Left renal cortex interstitium (tissue), 4 donors: ENCODE results near the gene GIGYF1. TPM values are rescaled to one million over a fixed set of nuclear protein-coding genes. Genes with fewer than 3 reads are reported as not detected.

Experiments used
- DNase-seq, 4 donors: peaks; one replicate each; pipeline ENCODE4 v3.0.0-alpha.2; 2013; ENCODE audit warnings: low read depth in 4 of 4, low spot score in 2 of 4, missing footprints in 1 of 4
- polyA plus RNA-seq, 4 donors: library from polyadenylated mRNA; unstranded; fragments of 120-200 nt; gene quantifications; one replicate each; pipeline ENCODE4 v1.2.1, GENCODE V29; 2013; ENCODE audit not compliant: insufficient read length in 4 of 4

GIGYF1 gene
- polyA plus RNA-seq, 4 donors, result 25.7 to 70.4 (median 48.9) TPM

DNA sequence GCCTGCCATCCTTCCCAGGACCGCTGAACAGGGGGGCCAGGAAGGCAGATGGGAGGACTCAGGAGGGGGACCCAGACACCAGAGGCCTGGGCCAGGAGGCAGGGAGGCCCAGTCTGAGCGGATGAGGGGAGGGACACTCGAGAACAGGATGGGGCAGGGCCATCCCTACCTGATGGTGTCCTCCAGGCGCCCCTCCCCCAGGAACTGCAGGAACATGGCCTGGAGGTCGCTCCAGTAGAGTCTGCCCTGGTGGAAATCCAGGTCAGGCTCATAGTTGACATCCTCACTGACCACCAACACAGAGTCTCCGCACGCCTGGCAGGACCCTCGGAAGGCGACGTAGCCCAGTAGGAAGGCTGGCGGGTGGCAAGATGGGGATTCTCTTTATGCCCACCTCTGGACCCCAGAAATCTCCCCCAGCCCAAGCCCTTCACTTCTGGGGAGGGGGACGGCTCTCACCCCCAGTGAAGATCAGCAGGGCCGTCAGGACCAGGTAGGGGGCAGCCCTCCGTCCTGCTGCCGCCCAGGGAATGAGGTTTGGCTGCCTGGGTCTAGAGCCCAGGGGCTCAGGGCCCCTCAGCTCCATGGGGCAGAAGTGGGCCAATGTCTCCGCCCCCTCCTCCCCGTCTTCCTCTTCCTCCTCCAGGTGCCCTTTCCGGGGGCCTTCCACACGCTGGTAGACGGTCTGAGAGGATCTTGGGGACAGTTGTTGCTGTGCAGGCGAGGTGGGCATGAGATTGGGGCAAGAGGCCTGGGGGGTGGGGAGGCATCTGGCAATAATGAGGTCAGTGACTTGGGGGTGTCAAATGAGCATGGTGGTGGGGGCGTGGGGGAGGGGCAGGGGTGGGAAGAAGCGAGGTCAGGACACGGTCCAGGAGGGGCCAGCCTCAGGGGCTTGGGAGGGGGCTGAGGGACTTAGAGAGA lies 53.3 kb downstream of the GIGYF1 start:
- DNase-seq, result no peak

DNA sequence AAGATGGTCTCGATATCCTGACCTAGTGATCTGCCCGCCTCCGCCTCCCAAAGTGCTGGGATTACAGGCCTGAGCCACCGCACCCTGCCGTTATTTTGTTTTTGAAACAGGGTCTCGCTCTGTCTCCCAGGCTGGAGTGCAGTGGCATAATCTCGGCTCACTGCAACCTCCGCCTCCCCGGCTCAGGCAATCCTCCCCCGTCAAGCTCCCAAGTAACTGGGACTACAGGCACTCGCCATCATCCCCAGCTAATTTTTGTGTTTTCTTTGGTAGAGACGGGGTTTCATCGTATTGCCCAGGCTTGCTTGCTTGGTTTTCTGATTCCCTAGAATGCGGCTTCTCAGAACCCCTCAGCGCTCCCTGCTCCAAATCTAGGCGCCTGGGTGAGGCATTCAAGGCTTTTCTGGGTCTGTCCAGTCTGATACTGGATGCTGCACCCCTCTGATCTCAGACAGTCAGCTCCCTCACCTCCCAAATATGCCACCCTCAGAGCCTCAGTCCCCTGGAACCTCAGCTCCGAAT lies 54.0 kb downstream of the GIGYF1 start:
- DNase-seq, result no peak

- no peak for DNase-seq
Measured at GRCh38 chr7:100632951-100633717, 60.9 kb downstream of the GIGYF1 start.

DNA sequence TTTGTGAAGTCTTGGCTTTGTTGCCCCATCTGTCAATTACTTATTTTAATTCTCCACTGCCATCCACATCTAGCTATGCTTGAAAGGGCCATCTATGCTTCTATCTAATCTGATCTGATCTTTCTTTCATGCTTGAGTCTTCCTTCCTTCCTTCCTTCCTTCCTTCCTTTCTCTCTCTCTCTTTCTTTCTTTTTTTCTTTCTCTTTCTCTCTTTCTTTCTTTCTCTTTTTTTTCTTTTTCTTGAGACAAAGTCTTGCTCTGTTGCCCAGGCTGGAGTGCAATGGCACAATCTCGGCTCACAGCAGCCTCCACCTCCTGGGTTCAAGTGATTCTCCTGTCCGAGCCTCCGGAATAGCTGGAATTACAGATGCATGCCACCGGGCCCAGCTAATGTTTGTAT lies 64.0 kb downstream of the GIGYF1 start:
- no peak for DNase-seq

Other genes starting within 250 kb of the GIGYF1 start
- 1 to 10 TPM in 2 of 4 donors, under 1 TPM in 2; 0.75 to 3.4 (median 1.3) TPM for gene SPACDR, start 230.0 kb downstream of the GIGYF1 start, polyA plus RNA-seq
- 10 to 100 TPM; 32.3 to 61.0 (median 48.2) TPM for gene TSC22D4, start 215.0 kb downstream of the GIGYF1 start, polyA plus RNA-seq
- gene NYAP1, start 210.3 kb downstream of the GIGYF1 start, polyA plus RNA-seq, result 1 to 10 TPM; 1.8 to 3.7 (median 2.5) TPM
- gene AGFG2, start 155.0 kb downstream of the GIGYF1 start, polyA plus RNA-seq, result 10 to 100 TPM; 10.8 to 17.7 (median 14.3) TPM
- 10 to 100 TPM in 1 of 4 donors, 1 to 10 TPM in 3; 1.3 to 11.0 (median 4.6) TPM for gene SAP25, start 120.3 kb downstream of the GIGYF1 start, polyA plus RNA-seq
- gene LRCH4, start 108.1 kb downstream of the GIGYF1 start, polyA plus RNA-seq, result 10 to 100 TPM; 25.9 to 55.9 (median 47.4) TPM
- 1 to 10 TPM; 1.6 to 3.2 (median 2.5) TPM for gene FBXO24, start 107.9 kb downstream of the GIGYF1 start, polyA plus RNA-seq
- 100 to 1,000 TPM in 3 of 4 donors, 10 to 100 TPM in 1; 97.8 to 184 (median 137) TPM for gene PCOLCE, start 91.9 kb downstream of the GIGYF1 start, polyA plus RNA-seq
- gene MOSPD3, start 81.7 kb downstream of the GIGYF1 start, polyA plus RNA-seq, result 10 to 100 TPM; 22.9 to 35.8 (median 29.9) TPM
- gene TFR2, start 52.7 kb downstream of the GIGYF1 start, polyA plus RNA-seq, result 1 to 10 TPM in 2 of 4 donors, under 1 TPM in 2; 0.70 to 2.4 (median 1.1) TPM
- gene ACTL6B, start 37.8 kb downstream of the GIGYF1 start, polyA plus RNA-seq, result under 1 TPM in 1 of 4 donors, not detected in 3; 0.17 TPM
- 100 to 1,000 TPM; 177 to 240 (median 204) TPM for gene GNB2, start 20.5 kb downstream of the GIGYF1 start, polyA plus RNA-seq
- gene POP7, start 11.9 kb upstream of the GIGYF1 start, polyA plus RNA-seq, result 10 to 100 TPM; 22.9 to 40.8 (median 26.9) TPM
- gene EPO, start 26.2 kb upstream of the GIGYF1 start, polyA plus RNA-seq, result under 1 TPM in 3 of 4 donors, not detected in 1; 0.10 to 0.17 (median 0.12) TPM
- under 1 TPM in 3 of 4 donors, not detected in 1; 0.03 to 0.05 (median 0.04) TPM for gene ZAN, start 39.3 kb upstream of the GIGYF1 start, polyA plus RNA-seq
- gene EPHB4, start 133.3 kb upstream of the GIGYF1 start, polyA plus RNA-seq, result 10 to 100 TPM; 83.9 to 98.8 (median 90.8) TPM
- 10 to 100 TPM; 18.6 to 42.2 (median 31.9) TPM for gene SLC12A9, start 158.5 kb upstream of the GIGYF1 start, polyA plus RNA-seq
- gene TRIP6, start 173.1 kb upstream of the GIGYF1 start, polyA plus RNA-seq, result 100 to 1,000 TPM in 1 of 4 donors, 10 to 100 TPM in 3; 67.7 to 108 (median 89.7) TPM
- 100 to 1,000 TPM; 144 to 219 (median 178) TPM for gene SRRT, start 180.9 kb upstream of the GIGYF1 start, polyA plus RNA-seq
- 1 to 10 TPM; 1.4 to 4.1 (median 2.4) TPM for gene UFSP1, start 195.5 kb upstream of the GIGYF1 start, polyA plus RNA-seq
- 1 to 10 TPM; 3.8 to 5.6 (median 4.9) TPM for gene ACHE, start 201.6 kb upstream of the GIGYF1 start, polyA plus RNA-seq